ENCODE measurements around the gene OXA1L. TPM values are rescaled to one million over a fixed set of nuclear protein-coding genes. Genes with fewer than 3 reads are reported as not detected.
"Not testable (repeated sequence)": the region's sequence is repeated elsewhere in the genome, so short reads cannot be mapped to it uniquely, and the experiment has no call there.

The OXA1L gene
- 106 and 132 TPM in 2 replicates for total RNA-seq (2014; rRNA removed; shearing (Covaris generic))

GRCh38 chr14:22766457-22767322 is at the start of gene OXA1L:
Gene OXA1L (plus strand): TSS chr14:22766688. CDS start chr14:22766702, 14 bp downstream.
- DNase-seq (ENCODE audit: low spot score) = peak; percentile 97

- no peak for DNase-seq (ENCODE audit: low spot score)
These were observed 48.4 kb upstream of the OXA1L start for GRCh38 chr14:22718091-22718490.

GRCh38 chr14:22721213-22721612 is 45.3 kb upstream of the OXA1L start:
- DNase-seq (ENCODE audit: low spot score) = no peak

- DNase-seq (ENCODE audit: low spot score) = no peak
These were observed 42.7 kb upstream of the OXA1L start for GRCh38 chr14:22723815-22724214.

GRCh38 chr14:22724847-22725246 is 41.6 kb upstream of the OXA1L start:
- DNase-seq (ENCODE audit: low spot score) = not testable (repeated sequence)

GRCh38 chr14:22725374-22725773 is 41.1 kb upstream of the OXA1L start:
- DNase-seq (ENCODE audit: low spot score) = not testable (repeated sequence)

GRCh38 chr14:22726012-22726411 is 40.5 kb upstream of the OXA1L start:
- no peak for DNase-seq (ENCODE audit: low spot score)

- DNase-seq (ENCODE audit: low spot score) = not testable (repeated sequence)
These were observed 34.4 kb upstream of the OXA1L start for GRCh38 chr14:22732062-22732461.

- DNase-seq (ENCODE audit: low spot score) = no peak
These were observed 32.7 kb upstream of the OXA1L start for GRCh38 chr14:22733829-22734228.

GRCh38 chr14:22735096-22735495 is 31.4 kb upstream of the OXA1L start:
- DNase-seq (ENCODE audit: low spot score) = no peak

- DNase-seq (ENCODE audit: low spot score) = not testable (repeated sequence)
These were observed 30.1 kb upstream of the OXA1L start for GRCh38 chr14:22736384-22736783.

GRCh38 chr14:22737052-22737451 is 29.4 kb upstream of the OXA1L start:
- DNase-seq (ENCODE audit: low spot score) = no peak

- no peak for DNase-seq (ENCODE audit: low spot score)
These were observed 27.1 kb upstream of the OXA1L start for GRCh38 chr14:22739423-22739822.

- DNase-seq (ENCODE audit: low spot score) = no peak
These were observed 26.5 kb upstream of the OXA1L start for GRCh38 chr14:22740020-22740419.

GRCh38 chr14:22747769-22748168 is 18.7 kb upstream of the OXA1L start:
- no peak for DNase-seq (ENCODE audit: low spot score)

GRCh38 chr14:22748206-22748605 is 18.3 kb upstream of the OXA1L start:
- DNase-seq (ENCODE audit: low spot score) = no peak

GRCh38 chr14:22748631-22749068 is 17.8 kb upstream of the OXA1L start:
- no peak for DNase-seq (ENCODE audit: low spot score)

GRCh38 chr14:22752422-22752821 is 14.1 kb upstream of the OXA1L start:
- DNase-seq (ENCODE audit: low spot score) = no peak

GRCh38 chr14:22753586-22753985 is 12.9 kb upstream of the OXA1L start:
- DNase-seq (ENCODE audit: low spot score) = no peak

GRCh38 chr14:22757972-22758650 is 8.4 kb upstream of the OXA1L start:
- DNase-seq (ENCODE audit: low spot score) = not testable (repeated sequence)

GRCh38 chr14:22761734-22762133 is 4.8 kb upstream of the OXA1L start:
- no peak for DNase-seq (ENCODE audit: low spot score)

- no peak for DNase-seq (ENCODE audit: low spot score)
These were observed 2.1 kb upstream of the OXA1L start for GRCh38 chr14:22764382-22764781.

GRCh38 chr14:22767323-22767589 is 768 bp downstream of the OXA1L start:
- no peak for DNase-seq (ENCODE audit: low spot score)

Data from H4 (cell line).